RCC 7860 (cell line): ENCODE data around the gene DDX52.

Experiments used
- DNase-seq: peaks from one replicate; pipeline ENCODE4 v3.0.0-alpha.2; 2015; ENCODE audit warnings: low spot score
- FAIRE-seq: peaks from 2 replicates; lab custom pipeline; 2012; peaks lifted over from hg19 to GRCh38; lab: Jason Lieb, UNC

Gene DDX52

DNA sequence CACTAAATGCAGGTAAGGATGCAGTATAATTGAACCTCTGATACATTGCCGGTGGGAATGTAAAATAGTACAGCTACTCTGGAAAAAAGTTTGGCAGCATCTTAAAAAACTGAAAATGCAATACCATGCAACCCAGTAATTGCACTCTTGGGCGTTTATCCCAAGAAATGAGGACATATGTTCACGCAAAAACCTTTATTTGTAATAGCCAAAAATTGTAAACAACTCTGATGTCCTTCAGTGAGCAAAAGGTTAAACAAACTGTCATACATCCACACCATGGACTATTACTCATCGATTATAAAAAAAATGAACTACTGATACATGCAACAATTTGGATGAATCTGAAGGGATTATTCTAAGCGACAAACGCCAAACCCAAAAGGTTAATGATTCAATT is 51.0 kb downstream of the DDX52 start:
- DNase-seq (no peak), FAIRE-seq (no peak)

DNA sequence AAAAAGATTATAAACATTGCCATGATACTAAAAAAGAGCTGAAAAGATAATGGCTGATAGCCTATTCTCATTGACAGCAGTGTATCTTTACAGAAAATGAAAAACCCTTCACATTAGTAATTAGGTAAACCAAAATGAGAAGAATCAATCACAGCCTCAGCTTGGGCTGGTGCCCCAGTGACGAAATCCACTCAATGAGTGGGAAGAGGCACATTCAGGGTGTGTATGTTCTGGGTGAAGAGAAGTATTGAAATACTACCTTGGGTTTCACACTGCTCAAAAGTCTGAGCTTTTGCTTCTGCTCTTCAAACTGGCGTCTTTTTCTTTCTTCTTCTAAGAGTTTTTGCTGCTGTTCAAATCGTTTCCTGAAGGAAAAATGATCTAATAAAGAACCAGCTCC is 58.2 kb downstream of the DDX52 start:
- FAIRE-seq = no peak
- no peak for DNase-seq

DNA sequence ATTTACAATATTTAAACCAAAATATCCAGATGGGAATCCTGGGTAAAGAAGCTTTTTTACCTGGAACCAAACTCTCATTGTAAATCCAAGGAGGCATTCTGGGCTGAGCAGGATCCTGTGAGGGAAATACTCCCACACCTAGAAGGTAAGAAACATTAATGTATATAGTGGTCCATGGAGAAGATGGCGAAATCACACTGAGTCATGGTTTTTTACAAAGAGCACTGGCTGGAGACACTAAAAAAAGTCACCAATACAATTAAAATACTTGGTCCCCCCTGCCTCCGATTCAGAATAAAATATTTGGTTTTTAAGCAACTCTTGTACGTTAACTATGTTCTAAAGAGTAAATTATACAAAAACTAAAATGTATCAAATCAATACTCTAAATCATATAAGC is 67.0 kb downstream of the DDX52 start:
- no peak for DNase-seq
- no peak for FAIRE-seq

DNA sequence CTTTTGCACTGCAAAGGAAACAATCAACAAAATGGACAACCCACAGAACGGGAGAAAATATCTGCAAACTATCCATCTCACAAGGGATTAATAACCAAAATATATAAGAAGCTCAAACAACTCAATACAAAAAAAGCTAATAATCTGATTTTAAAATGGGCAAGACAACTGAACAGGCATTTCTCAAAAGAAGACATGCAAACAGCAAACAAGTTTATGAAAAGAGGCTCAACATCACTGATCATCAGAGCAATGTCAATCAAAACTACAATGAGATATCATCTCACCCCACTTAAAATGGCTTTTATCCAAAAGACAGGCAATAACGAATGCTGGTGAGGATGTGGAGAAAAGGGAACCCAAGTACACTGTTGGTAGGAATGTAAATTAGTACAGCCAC is 68.8 kb downstream of the DDX52 start:
- FAIRE-seq = no peak
- DNase-seq = no peak

DNA sequence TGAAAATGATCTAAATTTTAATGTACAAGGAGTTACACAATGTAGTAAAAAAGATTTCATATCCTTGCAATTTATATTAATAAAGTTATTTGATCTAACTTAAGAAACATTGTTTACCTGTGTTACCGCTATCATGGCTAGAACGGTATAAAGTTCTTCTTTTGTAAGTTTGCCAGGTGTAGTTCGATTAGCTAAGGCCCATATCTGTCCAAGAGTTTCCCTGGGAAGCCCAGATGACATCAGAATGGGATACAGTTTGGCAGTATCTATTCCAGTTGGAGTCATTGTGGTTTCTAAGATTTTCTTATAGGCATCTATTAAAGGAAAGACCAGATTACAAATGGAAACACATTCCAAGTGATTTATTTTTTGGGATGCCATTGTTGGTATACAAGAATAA is 71.6 kb downstream of the DDX52 start:
- DNase-seq (no peak), FAIRE-seq (no peak)

DNA sequence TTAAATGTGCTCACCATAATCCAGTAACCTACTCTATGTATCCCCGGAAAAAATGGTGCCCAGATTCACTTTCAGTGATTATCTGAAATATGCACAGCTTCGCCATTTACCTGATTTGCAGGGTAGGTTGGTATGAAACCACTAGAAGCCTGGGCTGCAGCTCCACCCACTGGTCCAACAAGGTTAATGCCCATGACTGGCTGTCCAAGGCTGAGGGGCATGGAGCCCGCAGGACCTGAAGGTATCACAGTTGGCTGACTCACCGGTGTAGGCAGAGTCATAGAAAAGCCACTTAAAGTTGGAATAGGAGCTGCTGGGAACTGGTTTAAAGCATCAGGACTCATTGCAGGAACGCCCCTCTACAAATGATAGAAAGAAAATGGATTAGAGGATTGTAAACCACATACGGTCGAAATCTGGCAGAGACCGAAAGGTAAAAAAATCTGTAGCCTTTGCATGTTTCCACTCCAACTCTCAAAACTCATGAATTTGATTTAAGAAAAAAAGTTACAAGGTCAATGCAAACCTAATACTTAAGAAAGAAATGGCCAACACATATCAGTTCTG is 72.6 kb downstream of the DDX52 start:
- no peak for FAIRE-seq
- peak; percentile 83 for DNase-seq

DNA sequence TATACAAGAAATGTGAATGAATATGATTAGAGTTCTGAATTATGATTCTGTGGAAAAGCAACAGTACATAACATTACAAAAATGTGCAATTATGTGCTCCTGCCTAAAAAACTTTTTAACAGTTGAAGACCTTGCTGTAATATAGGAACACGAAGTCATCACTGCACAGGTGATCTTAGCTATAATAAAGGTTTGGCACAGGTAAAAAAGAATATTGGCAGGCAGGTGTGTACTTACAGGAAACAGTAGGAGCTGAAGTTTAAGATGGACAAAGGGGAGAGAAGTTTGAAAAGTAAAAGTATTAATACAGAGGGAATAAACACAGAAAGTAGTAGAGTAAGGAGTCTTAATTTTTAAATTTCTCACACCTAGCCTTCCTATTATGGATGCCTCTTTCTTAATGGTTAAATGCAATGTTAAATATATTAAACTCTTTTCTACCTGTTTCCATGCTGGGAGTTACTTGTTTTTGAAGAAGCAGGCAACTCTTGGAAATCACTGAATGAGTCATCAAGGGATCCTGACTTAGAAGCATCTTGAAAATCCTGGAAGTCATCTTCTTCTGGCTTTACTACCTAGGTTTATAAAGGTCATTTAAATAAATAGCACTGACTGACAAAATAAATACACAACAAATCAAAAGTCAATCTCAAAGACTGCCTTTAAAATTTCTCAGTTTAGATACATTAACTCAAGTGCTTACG is 74.7 kb downstream of the DDX52 start:
- DNase-seq (no peak), FAIRE-seq (no peak)

DNA sequence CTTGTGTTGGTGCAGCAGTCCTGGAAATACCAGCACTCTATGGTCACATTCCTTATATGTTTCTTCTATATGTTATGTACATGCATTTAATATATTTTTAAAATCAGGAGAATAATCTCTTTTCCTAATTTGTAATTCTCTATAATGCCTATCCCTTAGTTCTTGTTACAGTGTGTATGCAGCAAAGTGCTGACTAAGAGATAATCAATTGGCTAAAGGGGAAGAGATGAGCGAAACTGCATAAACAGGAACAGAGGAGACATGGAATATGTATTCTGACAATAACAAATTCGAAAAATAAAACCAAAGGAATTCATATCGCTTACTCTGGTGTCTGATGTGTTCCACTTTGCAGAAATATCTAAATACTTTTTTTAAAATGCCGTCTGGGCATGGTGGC is 75.7 kb downstream of the DDX52 start:
- FAIRE-seq = no peak
- DNase-seq = no peak

DNA sequence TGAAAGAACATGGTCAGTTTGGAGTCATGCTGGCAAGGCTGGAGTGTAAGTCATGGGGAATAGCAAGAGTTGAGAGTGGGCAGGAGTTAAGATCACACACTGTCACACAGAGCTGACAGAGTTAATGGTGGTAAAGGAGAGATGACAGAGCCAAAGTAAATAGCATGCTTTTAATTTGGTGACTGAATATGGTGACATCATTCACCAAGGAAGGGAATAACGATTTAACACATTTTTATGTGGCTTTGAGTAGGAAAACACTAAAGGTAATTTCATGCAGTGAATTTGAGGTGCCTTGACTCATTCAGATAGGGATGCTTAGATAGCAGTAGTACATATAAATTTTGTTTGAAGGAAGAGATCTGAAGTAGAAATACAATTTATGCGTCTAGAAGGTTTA is 76.1 kb downstream of the DDX52 start:
- DNase-seq = no peak
- FAIRE-seq = no peak

DNA sequence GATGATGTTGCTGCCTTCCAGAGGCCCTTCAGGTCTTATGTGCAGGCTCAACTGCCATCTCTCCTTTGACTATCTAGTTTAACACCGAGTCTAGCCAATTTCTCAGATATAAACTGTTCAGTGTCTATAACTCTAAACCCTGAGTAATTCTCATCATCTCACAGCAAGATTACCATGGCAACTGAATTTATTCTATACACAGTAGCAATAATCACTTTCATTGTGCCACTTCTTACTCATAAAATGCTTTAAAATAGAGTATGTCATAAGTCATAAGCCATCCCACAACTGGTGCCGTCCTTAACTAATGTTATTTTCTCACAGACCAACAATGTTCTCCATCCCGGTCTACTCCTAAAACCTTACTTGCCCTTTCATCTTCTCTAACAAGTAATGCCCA is 79.0 kb downstream of the DDX52 start:
- no peak for FAIRE-seq

DNA sequence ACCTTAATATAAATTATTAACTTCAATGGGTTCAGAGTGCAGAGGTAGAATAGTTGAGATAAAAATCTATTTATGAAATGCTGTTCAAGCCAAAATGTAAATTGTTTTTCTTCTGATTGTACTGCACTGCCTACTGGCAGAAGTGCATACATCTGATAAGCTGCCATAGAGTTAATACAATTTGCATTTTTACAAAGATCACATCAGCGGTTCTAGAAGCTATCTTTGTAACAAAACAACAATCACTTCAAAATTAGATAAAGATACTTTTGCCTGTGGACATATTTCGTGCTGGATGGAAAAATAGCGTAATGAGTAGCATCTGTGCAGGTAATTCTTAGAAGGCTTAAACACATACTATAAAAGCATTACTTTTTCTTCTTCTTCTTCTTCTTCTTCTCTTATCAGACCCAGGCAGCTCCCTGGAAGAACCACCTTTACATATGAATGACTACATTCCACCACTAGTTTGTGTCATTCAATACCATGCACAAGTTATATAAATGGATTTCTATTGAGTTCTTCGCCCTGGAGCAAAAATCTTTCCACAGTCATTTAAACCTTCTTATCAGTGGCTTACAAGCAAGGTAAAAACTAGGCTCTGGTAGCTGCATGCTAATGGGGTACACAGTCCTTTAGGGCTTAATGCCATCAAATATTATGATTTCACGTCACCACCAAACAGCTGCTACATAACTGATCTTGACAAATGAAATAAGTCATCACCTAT is 81.1 kb downstream of the DDX52 start:
- FAIRE-seq (no peak), DNase-seq (no peak)

More for the DNA sequence above, 79.0 kb downstream of the DDX52 start:
- DNase-seq = no peak
